ENCODE measurements around the gene RUSF1.
A peak's percentile ranks its signal among the peaks of the same experiment; 100 is the strongest.
"Not testable (repeated sequence)": the region's sequence is repeated elsewhere in the genome, so short reads cannot be mapped to it uniquely, and the experiment has no call there.

The RUSF1 gene

GRCh38 chr16:31513884-31514283, 5.7 kb upstream of the RUSF1 start:
- no peak for DNase-seq

- no peak for DNase-seq
These were observed 4.9 kb upstream of the RUSF1 start for GRCh38 chr16:31513126-31513525.

DNA sequence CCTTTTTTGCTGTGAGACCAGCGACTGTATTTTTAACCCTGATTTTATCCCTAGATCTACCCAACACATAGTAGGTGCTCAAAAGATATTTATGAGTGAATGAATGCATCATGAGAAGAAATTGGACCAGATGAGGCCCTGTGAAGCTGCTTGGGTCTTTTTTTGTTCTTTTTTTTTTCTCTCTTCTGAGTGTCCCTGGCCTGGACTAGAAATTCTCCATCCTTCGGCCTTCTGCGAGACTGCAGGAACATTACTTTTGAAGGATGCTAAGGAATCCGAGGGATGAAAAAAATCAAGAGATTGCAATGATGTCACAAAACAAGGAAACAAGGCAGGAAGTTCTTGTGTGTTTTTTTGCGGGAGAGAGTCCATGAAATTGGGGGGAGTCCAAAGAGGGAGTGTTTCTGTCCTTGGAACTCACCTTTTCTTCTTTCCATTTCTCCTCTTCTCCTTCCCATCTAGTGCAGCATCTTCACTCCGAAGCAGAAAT, 560 bp upstream of the RUSF1 start:
- no peak for DNase-seq

DNA sequence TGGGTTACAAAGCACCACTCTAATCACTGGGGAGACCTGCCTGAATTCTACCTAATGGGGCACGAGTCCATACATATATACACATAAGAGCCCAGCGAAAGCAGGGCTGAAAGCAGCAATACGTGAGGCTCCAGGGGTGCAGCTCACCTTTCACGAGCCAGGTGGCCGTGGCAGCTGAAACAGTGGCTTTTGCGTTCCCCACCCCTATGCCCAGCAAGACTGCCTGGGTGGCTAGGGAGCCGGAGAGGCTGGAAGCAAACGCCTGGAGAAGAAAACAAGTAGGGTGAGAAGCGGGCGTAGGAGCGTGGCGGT, 618 bp downstream of the RUSF1 start:
- no peak for DNase-seq

DNA sequence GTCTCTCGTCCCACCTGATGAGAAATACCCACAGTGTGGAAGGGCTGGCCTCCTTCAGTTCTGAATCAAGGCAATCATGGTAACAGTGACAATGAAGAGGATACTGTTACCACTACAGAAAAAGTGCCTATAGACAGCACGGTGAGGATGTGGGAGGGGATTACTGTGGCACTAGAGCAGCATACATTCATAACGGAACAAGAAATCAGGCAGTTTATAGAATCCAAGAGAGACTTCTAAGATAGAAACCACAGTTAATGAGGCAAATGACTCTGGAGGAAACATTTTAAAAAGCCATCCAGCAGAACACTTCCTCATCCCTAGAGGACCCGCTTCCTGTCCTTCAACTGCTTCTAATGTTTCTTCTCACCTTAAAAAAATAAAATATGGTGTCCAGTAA, 2.7 kb downstream of the RUSF1 start:
- peak; percentile 43 for DNase-seq

DNA sequence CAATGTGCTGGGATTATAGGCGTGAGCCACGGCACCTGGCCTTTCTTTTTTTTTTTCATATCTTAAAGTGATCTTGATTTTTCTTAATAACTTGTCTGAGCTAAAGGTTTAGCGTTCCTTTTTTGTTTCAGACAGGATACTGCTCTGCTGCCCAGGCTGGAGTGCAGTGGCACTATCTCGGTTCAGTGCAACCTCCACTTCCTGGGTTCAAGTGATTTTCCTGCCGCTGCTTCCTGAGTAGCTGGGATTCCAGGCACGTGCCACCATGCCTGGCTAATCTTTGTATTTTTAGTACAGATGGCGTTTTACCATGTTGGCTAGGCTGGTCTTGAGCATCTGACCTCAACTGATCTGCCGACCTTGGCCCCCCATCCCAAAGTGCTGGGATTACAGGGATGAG, 4.0 kb downstream of the RUSF1 start:
- DNase-seq, result no peak

GRCh38 chr16:31503555-31503954, 4.6 kb downstream of the RUSF1 start:
- not testable (repeated sequence) for DNase-seq

GRCh38 chr16:31502981-31503380, 5.2 kb downstream of the RUSF1 start:
- no peak for DNase-seq

GRCh38 chr16:31501966-31502348, 6.2 kb downstream of the RUSF1 start:
- DNase-seq, result no peak

DNA sequence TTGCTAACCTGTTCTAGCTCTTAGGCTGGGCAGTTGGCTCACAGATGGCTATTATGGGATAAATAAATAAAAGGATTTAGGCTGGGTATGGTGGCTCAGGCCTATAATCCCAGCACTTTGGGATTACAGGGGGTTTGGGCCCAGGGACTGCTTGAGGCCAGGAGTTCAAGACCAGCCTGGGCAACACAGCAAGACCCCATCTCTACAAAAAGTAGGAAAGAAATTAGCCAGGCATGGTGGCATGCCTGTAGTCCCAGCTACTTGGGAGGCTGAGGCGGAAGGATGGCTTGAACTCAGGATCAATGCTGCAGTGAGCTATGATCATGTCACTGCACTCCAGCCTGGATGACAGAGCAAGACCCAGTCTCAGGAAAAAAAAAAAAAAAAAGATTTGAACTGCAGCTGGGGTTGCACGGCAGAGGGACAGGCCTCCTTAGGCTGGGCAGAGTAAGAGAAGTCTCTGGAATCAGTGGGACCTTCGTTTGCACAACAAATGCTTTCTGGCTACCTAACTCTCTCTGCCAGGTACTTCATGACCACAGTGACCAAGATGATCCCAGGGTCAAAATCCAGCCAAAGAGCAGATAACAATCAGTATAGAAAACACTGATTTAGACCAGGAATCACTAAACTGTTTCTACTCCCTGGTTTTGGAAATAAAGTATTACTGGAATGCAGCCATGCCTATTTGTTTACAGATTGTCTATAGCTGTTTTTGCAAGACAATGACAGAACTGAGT, 6.8 kb downstream of the RUSF1 start:
- DNase-seq, result no peak

GRCh38 chr16:31499928-31500327, 8.3 kb downstream of the RUSF1 start:
- DNase-seq, result no peak

DNA sequence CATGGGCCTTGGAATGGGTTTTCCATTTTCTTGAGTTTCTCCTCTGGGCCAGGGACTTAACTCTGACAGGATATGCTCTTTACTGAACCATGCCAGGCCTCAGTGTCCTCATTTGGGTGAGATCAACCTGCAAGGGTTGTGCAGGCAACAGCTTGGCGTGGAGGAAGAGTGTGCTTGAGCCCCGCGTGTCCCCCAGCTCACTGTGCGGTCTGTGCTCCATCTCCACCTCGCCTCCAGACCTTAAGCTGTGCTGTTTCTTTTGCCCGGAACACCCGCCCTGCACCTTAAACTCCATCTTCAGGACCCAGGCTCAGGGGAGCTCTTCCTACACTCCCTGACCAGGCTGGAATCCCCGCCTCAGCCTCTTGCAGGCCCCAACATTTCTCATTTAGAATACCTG, 9.7 kb downstream of the RUSF1 start:
- no peak for DNase-seq

DNA sequence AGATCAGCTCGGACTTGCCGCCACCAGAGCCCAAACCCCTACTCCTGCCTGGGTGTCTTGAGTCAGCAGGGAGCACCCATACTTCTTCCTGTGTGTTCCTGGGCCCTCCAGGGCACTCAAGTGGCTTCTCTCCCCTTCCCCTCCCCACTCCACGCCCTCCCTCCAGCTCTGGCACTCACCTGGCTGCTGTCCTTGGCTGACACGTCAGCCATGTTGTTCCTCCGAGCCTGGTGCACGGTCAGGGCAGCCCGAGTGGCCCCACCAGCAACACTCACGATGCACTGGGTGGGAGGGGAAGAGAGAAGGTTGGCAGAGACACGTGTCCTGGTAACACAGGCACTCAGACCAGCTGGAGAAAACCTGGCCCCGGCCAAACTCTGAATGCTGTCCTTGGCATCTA, 11.5 kb downstream of the RUSF1 start:
- DNase-seq, result no peak

DNA sequence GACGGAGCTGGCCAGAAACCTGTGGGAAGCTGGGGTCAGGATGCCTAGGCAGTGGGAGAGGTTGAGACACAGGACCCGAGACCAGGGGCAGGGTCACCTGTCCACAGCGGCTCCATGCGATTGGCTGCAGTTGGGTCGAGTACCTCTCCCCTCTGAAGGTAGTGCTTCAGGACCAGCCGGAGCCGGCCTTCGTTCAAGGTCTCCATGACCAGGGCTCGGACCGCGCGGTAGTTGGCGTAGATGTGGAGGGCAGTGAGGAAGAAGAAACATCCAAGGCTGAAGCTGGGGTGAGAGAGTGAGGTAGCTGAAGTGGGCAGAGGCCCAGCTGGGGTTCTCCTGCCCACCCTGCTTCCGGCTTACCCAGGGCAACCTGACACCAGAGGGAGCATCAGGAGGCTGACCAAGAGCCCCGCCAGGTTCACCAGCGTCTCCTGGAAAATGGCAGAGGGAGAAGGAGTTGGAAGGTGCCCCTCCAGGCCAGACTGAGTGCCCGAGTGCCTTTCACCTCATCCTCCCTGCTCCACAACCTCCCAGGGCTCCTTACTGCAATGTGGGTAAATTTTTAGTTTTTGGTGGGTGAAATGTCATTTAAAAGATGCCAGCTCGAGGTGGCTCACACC, 14.6 kb downstream of the RUSF1 start:
- no peak for DNase-seq

DNA sequence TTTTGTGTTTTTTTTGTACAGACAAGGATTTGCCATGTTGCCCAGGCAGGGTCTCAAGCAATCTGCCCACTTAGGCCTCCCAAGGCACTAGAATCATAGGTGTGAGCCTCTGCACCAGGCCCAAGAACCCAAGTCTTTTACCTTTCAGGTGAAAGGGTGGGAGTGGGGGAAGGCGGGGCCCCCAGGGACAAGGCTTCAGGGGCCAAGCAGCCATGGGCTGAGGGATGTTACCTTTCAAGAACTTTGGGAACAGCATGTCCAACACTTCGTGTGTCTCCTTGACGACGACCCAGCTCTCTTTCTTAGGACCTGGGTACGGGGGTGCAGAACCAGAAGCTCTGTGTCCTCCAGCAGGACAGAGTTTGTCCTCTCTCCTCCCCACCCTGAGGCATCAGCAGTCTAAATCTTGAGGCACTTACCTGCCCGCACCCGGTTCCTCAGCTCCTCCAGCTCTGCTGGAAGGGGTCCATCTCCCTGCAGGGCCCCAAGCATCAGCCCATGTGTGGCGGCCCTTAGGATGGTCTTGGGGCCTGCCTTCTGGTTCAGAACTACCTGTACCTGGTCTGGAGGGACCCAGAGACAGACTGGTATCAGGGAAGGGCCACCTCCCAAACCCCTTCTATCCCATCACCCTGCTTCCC, 16.3 kb downstream of the RUSF1 start:
- DNase-seq, result no peak

- no peak for DNase-seq
These were observed 18.3 kb downstream of the RUSF1 start for GRCh38 chr16:31489616-31490584.

DNA sequence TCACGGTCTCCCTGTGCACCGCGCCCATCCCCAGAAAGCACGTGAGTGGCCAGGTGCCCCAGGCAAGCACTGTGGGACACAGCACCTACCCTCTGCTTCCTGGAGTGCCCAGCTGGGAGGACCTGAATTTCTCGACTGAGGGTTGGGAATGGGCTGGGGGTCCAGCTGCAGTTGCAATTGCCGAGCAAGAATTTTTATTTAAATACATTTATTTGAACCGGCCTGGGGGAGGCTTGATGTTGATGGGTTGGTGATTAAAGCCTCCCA, 19.0 kb downstream of the RUSF1 start:
- no peak for DNase-seq

DNA sequence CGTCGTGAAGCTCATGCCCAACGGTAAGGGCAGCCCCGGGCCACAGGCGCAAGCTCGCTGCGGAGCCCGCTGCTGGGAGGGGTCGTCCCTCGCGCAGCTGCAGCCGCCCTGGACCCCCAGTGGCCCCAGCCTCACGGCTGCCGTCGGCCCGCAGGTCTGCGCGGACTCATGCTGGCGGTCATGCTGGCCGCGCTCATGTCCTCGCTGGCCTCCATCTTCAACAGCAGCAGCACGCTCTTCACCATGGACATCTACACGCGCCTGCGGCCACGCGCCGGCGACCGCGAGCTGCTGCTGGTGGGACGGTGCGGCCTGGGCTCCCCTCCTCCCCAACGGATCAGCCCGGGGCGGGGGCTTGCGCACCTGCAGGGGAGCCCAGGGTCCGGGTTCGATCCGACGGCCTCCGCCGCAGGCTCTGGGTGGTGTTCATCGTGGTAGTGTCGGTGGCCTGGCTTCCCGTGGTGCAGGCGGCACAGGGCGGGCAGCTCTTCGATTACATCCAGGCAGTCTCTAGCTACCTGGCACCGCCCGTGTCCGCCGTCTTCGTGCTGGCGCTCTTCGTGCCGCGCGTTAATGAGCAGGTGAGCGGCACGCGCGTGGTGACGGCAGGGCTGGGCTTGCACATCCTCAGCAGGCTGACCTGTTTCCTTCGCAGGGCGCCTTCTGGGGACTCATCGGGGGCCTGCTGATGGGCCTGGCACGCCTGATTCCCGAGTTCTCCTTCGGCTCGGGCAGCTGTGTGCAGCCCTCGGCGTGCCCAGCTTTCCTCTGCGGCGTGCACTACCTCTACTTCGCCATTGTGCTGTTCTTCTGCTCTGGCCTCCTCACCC, 19.5 kb downstream of the RUSF1 start:
- no peak for DNase-seq

DNA sequence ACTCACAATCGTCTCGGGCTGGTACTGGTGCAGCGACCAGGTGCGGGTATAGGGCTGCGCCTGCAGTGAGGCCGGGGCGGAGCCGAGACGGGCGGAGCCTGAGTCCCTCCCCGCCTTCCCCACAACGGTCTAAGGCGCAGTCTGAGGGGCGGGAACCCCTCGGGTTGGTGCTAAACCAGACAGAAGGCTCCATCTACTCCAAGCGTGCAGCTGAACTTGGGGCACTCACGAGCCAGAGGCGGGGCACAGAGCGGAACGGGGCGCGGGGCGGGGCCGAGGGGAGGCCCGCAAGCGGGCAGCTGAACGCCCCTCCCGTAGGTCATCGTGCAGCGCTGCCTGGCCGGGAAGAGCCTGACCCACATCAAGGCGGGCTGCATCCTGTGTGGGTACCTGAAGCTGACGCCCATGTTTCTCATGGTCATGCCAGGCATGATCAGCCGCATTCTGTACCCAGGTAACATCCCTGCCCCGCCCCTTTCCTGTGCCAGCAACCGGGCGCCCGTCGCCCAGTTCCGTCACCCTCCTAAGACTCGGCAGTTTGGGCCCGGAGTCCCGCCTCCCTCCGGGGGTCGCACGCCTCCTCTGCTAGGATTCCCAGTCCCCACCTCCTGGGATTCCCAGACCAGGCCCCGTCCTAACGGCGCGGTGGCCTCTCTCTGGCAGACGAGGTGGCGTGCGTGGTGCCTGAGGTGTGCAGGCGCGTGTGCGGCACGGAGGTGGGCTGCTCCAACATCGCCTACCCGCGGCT, 20.3 kb downstream of the RUSF1 start:
- DNase-seq, result peak; percentile 73

DNA sequence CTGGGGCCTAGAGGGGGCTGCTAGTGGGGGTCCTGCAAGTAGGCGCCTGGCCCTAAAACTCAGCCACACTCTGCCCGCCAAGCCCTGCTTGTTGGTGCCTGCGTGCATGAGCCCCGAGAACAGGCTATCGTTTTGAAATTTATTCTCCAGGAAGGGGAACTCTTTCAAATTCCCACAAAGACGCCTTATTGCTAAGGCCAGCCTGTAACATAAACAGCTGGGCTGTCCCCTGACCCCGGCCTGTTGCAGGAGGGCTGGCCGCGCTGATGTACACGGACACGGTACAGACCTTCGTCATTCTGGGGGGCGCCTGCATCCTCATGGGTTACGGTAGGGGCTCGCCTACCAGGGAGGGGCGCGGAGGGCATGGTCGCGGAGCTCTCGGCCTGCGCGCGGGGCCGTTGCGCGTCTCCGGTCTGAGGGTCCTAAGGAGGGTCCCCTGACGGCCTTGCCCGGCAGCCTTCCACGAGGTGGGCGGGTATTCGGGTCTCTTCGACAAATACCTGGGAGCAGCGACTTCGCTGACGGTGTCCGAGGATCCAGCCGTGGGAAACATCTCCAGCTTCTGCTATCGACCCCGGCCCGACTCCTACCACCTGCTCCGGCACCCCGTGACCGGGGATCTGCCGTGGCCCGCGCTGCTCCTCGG, 21.0 kb downstream of the RUSF1 start:
- no peak for DNase-seq

DNA sequence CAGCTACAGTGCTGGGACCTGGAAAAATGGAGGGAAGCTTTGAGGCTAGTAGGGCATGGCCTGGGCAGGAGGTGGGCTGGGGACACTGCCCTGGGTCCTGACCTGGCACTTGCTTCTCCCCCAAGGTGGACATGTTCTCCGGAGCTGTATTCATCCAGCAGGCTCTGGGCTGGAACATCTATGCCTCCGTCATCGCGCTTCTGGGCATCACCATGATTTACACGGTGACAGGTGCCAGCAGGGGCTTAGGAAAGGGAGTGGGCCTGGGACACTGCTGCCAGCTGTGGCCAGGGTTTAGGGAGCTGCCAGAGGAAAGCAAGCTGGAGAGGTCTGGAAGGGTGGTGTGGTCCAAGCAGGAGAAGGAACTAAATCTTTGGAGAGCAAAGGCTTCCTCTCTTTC, 22.1 kb downstream of the RUSF1 start:
- DNase-seq, result no peak

All from stimulated activated CD4-positive, alpha-beta T cell treated with anti-CD3 and anti-CD28 coated beads, Interleukin-15, amount 100 ng/mL, for 24 hours (primary cell).